ENCODE data around the gene DCAF15.

The DCAF15 gene

DNA sequence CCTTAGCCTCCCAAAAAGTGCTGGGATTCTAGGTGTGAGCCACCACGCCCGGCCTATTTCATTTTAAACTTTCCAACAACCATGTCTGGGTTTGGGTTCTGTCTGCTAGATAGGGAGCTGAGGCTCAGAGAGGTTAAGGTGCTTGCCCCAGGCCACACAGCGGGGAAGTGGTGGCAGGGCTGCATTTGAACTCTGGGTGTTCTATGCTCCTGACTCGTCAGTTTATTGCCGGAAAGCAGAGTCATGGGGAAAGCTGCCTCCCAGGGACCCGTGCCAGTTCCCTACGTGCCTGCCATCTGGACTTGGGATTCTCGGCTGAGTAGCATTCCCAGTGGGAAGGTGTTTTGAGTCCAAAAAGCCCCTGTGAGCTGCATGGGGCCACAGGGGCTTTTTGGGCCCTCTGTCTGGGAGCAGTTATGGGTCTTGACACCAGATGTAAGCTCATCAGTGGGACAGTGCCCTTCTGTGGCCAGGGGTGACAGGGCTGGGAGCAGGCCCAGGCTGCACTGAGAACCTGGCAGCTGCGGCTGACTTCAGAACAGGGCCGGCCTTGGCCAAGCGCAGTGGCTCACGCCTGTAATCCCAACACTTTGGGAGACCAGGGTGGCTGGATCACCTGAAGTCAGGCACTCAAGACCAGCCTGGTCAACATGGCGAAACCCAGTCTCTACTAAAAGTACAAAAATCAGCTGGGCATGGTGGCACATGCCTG is 42.9 kb downstream of the DCAF15 start:
- H3K9me3 ChIP-seq (ENCODE audit: control insufficient read depth, insufficient read depth, low read length), result peaks cover 9% of the 10 kb centered on the region; the same call in 1 of the 2 replicates
- no peak overlapping the region for H3K9ac ChIP-seq (ENCODE audit: low read depth, low read length)
- H3K36me3 ChIP-seq (ENCODE audit: insufficient read depth, low read length), result no peaks in the 10 kb centered on the region
- no peaks in the 10 kb centered on the region for H3K4me1 ChIP-seq (ENCODE audit: insufficient read depth, low read length)

DNA sequence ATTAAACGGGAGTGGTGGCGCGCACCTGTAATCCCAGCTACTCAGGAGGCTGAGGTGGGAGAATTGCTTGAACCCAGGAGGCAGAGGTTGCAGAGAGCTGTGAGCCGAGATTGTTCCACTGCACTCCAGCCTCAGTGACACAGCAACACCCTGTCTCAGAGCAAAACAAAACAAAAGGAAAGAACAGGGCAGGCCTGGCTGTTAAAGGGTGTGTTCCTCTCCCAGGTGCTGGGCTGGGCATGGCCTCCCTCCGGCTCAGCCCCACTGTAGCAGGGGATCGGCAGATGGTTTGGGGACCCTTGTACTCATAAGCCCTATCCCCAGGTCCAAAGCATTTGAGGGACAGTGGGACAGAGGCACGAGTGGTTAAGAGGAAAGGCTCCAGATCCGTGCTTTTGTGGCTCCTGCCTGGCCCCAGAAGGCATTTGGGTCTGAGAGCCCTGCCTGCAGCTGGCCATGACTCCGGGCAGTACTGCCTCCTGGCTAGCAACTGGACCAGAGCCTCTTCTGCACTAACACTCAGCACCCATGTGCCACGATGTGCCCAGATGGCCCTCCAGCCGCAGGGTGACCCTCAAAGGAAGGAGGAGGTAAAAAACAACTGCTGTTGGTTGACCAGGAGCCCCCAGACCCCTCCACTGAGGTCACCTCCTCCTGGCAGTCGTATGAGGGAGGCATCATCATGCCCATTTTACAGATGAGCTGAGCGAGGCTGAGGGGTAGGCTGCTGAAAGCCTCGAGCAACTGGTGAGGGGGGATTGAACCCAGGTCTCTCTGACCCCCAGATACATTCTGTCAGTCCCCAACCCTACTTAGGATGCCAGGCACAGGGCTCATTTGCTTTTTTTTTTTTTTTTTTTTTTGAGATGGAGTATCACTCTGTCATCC is 43.8 kb downstream of the DCAF15 start:
- no peaks in the 10 kb centered on the region for H3K4me1 ChIP-seq (ENCODE audit: insufficient read depth, low read length)
- peaks cover 9% of the 10 kb centered on the region; the same call in 1 of the 2 replicates for H3K9me3 ChIP-seq (ENCODE audit: control insufficient read depth, insufficient read depth, low read length)
- H3K36me3 ChIP-seq (ENCODE audit: insufficient read depth, low read length), result no peaks in the 10 kb centered on the region
- H3K9ac ChIP-seq (ENCODE audit: low read depth, low read length), result no peak overlapping the region

DNA sequence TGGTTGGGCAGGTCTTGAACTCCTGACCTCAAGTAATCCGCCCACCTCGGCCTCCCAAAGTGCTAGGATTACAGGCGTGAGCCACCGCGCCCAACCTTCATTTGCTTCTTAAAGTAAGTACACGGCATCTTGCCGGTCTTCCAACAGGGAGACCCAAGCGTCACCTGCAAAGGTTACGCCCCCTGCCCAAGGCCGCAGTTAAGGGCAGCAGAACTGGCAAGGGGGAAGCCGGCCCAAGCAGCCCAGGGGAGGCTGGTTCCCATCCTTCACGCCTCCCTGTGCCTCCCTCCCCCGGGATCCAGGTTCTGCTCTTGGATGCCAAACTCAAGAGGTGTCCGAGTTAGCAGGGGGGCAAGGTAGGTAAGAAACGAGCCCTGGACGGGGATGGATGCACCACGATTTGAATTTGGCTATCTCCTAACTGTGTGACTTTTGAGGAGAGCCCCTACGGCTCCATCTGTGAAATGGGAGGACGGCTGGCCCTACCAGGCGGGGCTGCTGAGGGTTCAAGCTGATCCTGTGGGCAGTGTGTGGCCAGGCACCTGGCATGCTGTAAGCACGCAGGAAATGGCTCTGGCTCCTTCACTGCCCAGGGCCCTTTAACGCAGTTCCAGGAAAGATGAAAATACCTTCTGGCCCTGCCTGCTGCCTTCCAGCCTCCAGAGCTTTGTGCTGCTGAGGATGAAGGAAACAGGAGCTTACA is 44.8 kb downstream of the DCAF15 start:
- Histone ChIP-seq H3K4me1 (ENCODE audit: insufficient read depth, low read length) (no peaks in the 10 kb centered on the region), H3K36me3 (ENCODE audit: insufficient read depth, low read length) (no peaks in the 10 kb centered on the region), H3K9ac (ENCODE audit: low read depth, low read length) (no peak overlapping the region), H3K9me3 (ENCODE audit: control insufficient read depth, insufficient read depth, low read length) (peaks cover 9% of the 10 kb centered on the region; the same call in 1 of the 2 replicates)

DNA sequence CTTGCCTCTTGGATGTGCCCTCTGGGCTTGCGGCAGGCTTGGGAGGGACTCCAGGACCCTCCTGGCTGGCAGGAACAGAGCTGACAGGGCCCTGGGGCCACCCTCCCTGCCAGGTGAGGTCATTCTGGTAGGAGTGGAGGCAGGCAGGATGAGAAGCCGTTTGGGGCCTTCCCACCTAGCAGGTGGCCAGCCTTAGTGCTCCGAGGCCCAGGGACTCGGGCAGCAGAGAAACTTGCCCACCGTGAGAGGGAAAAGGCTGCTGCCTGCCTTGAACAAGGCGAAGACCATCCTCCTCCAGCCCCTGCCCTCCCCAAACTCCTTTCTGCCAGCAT is 45.3 kb downstream of the DCAF15 start:
- H3K9ac ChIP-seq (ENCODE audit: low read depth, low read length), result no peak overlapping the region
- no peaks in the 10 kb centered on the region for H3K36me3 ChIP-seq (ENCODE audit: insufficient read depth, low read length)
- H3K9me3 ChIP-seq (ENCODE audit: control insufficient read depth, insufficient read depth, low read length), result peaks cover 9% of the 10 kb centered on the region; the same call in 1 of the 2 replicates

GRCh38 chr19:13998426-13998825 is 46.1 kb downstream of the DCAF15 start:
- no peak overlapping the region for H3K9ac ChIP-seq (ENCODE audit: low read depth, low read length)
- H3K36me3 ChIP-seq (ENCODE audit: insufficient read depth, low read length), result no peaks in the 10 kb centered on the region
- peaks cover 6% of the 10 kb centered on the region for H3K4me1 ChIP-seq (ENCODE audit: insufficient read depth, low read length)
- peaks cover 9% of the 10 kb centered on the region; the same call in 1 of the 2 replicates for H3K9me3 ChIP-seq (ENCODE audit: control insufficient read depth, insufficient read depth, low read length)

More for the DNA sequence above, 45.3 kb downstream of the DCAF15 start:
- no peaks in the 10 kb centered on the region for H3K4me1 ChIP-seq (ENCODE audit: insufficient read depth, low read length)

GRCh38 chr19:13999085-13999484 is 46.8 kb downstream of the DCAF15 start:
- Histone ChIP-seq H3K36me3 (ENCODE audit: insufficient read depth, low read length) (no peaks in the 10 kb centered on the region), H3K9ac (ENCODE audit: low read depth, low read length) (no peak overlapping the region), H3K4me1 (ENCODE audit: insufficient read depth, low read length) (peaks cover 8% of the 10 kb centered on the region), H3K9me3 (ENCODE audit: control insufficient read depth, insufficient read depth, low read length) (peaks cover 9% of the 10 kb centered on the region; the same call in 1 of the 2 replicates)

DNA sequence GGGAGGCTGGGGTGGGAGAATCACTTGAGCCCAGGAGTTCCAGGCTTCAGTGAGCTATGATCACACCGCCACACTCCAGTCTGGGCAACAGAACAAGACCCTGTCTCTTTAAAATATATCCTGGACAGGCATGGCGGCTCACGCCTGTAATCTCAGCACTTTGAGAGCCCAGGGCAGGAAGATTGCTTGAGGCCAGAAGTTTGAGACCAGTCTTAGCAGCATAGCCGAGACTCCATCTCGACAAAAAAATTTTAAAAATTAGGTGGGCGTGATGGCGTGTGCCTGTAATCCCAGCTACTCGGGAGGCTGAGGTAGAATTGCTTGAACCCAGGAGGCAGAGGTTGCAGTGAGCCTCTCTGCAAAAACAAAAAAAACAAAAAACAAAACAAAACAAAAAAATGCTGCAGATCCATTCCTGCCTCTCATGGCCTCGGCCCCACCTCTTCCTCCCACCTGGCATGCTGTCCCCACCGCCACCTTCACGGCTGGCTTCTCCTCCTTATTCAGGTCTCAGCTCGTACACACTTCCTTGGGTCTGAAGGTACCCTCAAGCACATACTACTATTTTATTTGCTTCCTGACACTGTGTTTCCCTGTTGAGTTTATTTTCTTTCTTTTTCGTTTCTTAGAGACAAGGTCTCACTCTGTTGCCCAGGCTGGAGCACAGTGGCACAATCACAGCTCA is 48.5 kb downstream of the DCAF15 start:
- Histone ChIP-seq H3K9ac (ENCODE audit: low read depth, low read length) (no peak overlapping the region), H3K4me1 (ENCODE audit: insufficient read depth, low read length) (peaks cover 8% of the 10 kb centered on the region), H3K36me3 (ENCODE audit: insufficient read depth, low read length) (no peaks in the 10 kb centered on the region), H3K9me3 (ENCODE audit: control insufficient read depth, insufficient read depth, low read length) (peaks cover 9% of the 10 kb centered on the region; the same call in 1 of the 2 replicates)

DNA sequence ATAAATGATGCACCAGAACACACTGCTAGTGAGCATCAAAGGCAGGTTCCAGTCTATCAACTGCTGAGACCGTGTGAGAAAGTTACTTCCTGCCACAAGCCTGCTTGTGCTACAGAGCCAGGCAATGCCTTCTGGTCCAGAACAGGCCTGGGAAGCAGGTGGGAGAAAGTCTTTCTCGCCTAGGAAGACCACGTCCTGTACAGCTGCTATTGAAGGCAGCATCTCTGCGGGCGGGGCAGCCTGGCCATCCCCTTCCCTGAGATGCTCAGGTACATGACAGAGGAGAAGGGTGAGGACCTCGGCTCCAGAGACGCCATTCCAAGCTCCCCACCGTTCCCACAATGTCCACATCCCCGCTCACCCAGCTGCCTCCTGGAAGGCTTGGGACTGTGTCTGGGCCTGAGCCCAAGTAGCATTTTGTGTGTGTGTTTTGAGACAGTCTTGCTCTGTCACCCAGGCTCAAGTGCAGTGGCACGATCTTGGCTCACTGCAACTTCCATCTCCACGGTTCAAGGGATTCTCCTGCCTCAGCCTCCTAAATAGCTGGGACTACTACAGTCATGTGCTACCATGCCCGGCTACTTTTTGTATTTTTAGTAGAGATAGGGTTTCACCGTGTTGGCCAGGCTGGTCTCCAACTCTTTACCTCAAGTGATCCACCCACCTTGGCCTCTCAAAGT is 50.4 kb downstream of the DCAF15 start:
- Histone ChIP-seq H3K9ac (ENCODE audit: low read depth, low read length) (no peak overlapping the region), H3K9me3 (ENCODE audit: control insufficient read depth, insufficient read depth, low read length) (peaks cover 9% of the 10 kb centered on the region; the same call in 1 of the 2 replicates), H3K4me1 (ENCODE audit: insufficient read depth, low read length) (peaks cover 8% of the 10 kb centered on the region), H3K36me3 (ENCODE audit: insufficient read depth, low read length) (no peaks in the 10 kb centered on the region)

- H3K9ac ChIP-seq (ENCODE audit: low read depth, low read length), result no peak overlapping the region
- no peaks in the 10 kb centered on the region for H3K36me3 ChIP-seq (ENCODE audit: insufficient read depth, low read length)
- H3K9me3 ChIP-seq (ENCODE audit: control insufficient read depth, insufficient read depth, low read length), result peaks cover 9% of the 10 kb centered on the region; the same call in 1 of the 2 replicates
- peaks cover 8% of the 10 kb centered on the region for H3K4me1 ChIP-seq (ENCODE audit: insufficient read depth, low read length)
Observed at GRCh38 chr19:14003251-14004055, 51.1 kb downstream of the DCAF15 start.

DNA sequence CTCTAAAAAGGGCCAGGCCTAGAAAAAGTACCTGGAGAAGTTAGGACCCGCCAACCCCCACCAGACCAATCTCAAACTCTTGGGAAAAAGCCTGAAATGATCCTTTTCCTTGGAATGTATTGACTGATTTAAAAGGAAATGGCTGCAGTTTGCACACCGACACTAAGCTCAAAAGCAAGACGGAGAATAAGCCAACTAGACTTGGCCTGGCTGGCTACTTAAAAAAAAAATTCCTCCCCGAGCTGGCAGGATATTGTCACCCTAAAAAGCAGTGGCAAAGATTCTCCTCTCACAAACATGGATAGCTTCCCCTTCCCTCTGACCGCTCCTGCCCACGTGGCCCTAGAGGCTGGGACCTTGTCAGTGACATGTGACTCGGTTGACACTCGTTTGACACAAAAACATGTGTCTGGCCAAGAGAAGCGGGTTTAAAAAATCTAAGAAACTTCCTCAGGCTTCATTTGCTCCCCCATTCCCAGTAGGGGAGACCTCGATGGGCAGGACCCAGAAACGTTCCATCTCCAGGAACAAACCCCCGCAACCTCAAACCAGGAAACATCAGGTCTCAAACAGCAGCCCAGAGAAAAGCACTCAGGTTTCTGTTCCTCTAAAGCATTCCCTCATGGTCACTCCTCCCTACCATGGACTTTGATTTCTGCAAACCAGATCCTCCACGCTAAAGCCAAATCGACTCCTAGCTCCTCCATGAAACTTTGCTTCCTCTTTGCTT is 52.5 kb downstream of the DCAF15 start:
- H3K36me3 ChIP-seq (ENCODE audit: insufficient read depth, low read length), result no peaks in the 10 kb centered on the region
- H3K4me1 ChIP-seq (ENCODE audit: insufficient read depth, low read length), result peaks cover 8% of the 10 kb centered on the region
- 0 out of 2 replicates have a peak overlapping the region, but pooled peaks have one; percentile 14 for H3K9ac ChIP-seq (ENCODE audit: low read depth, low read length)

GRCh38 chr19:14005349-14006084 is 53.2 kb downstream of the DCAF15 start:
- H3K9ac ChIP-seq (ENCODE audit: low read depth, low read length), result peak overlapping the region; percentile 54; the same call in 1 of the 2 replicates
- H3K9me3 ChIP-seq (ENCODE audit: control insufficient read depth, insufficient read depth, low read length), result no peaks in the 10 kb centered on the region
- H3K4me1 ChIP-seq (ENCODE audit: insufficient read depth, low read length), result peaks cover 8% of the 10 kb centered on the region
- no peaks in the 10 kb centered on the region for H3K36me3 ChIP-seq (ENCODE audit: insufficient read depth, low read length)

More for the DNA sequence above, 52.5 kb downstream of the DCAF15 start:
- H3K9me3 ChIP-seq (ENCODE audit: control insufficient read depth, insufficient read depth, low read length), result no peaks in the 10 kb centered on the region
